ACC112 (cell line): ENCODE measurements around the gene CD300LB.
"Not testable (repeated sequence)": the region's sequence is repeated elsewhere in the genome, so short reads cannot be mapped to it uniquely, and the experiment has no call there.

Experiments
- H2AFZ ChIP-seq: fragments of 200-600 bp; sonication (generic); one replicate; pipeline ENCODE4 v1.6.0; 2017; ENCODE audit warnings: antibody characterized with exemption, low read length; ENCODE audit not compliant: unreplicated experiment
- H3K27ac ChIP-seq: fragments of 200-600 bp; sonication (generic); 2 replicates; pipeline ENCODE4 v1.5.1; 2014; ENCODE audit warnings: low read depth, mild to moderate bottlenecking, antibody characterized with exemption, low read length, moderate library complexity
- H3K27me3 ChIP-seq: fragments of 200-600 bp; sonication (generic); 2 replicates; pipeline ENCODE4 v1.6.1; 2014; ENCODE audit warnings: mild to moderate bottlenecking, antibody characterized with exemption, low read length, moderate library complexity, mixed read lengths; ENCODE audit not compliant: insufficient read depth
- H3K36me3 ChIP-seq: fragments of 200-600 bp; sonication (generic); 2 replicates; pipeline ENCODE4 v1.6.1; 2016; ENCODE audit warnings: mild to moderate bottlenecking, antibody characterized with exemption, low read length, moderate library complexity, mixed read lengths; ENCODE audit not compliant: insufficient read depth
- H3K4me1 ChIP-seq: fragments of 200-600 bp; sonication (generic); one replicate; pipeline ENCODE4 v1.6.1; 2016; ENCODE audit warnings: low read length, mixed read lengths; ENCODE audit not compliant: insufficient read depth, unreplicated experiment, control insufficient read depth
- H3K4me3 ChIP-seq: fragments of 200-600 bp; sonication (generic); 2 replicates; pipeline ENCODE4 v1.5.1; 2014; ENCODE audit warnings: mild to moderate bottlenecking, low read depth, low read length
- H3K79me2 ChIP-seq: fragments of 200-600 bp; sonication (generic); one replicate; pipeline ENCODE4 v1.6.0; 2016; ENCODE audit warnings: low read length; ENCODE audit not compliant: control insufficient read depth, unreplicated experiment, insufficient read depth

CD300LB gene

GRCh38 chr17:74525781-74526288, 5.4 kb downstream of the CD300LB start:
- H3K27me3 ChIP-seq, result peaks cover 9% of the 10 kb centered on the region; the same call in 1 of the 2 replicates

DNA sequence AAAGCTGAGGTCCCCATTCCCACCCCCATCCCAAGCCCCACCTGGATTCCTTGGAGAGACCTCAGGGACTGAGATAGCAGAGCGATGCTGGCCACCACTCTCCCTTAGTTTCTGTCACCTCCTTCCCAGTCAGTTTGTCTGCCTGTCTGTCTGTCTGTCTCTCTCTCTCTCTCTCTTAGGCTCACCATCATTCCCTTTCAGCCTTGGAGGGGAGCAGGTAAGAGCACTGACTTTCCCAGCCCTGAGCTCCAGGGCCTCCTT, 5.9 kb downstream of the CD300LB start:
- no peaks in the 10 kb centered on the region for H3K36me3 ChIP-seq
- no peak overlapping the region for H2AFZ ChIP-seq
- no peaks in the 10 kb centered on the region for H3K79me2 ChIP-seq
- H3K27ac ChIP-seq, result no peak overlapping the region
- H3K27me3 ChIP-seq, result peaks cover 9% of the 10 kb centered on the region; the same call in 1 of the 2 replicates
- no peak overlapping the region for H3K4me3 ChIP-seq
- H3K4me1 ChIP-seq, result no peaks in the 10 kb centered on the region

More at GRCh38 chr17:74525781-74526288, 5.4 kb downstream of the CD300LB start:
- no peaks in the 10 kb centered on the region for H3K4me1 ChIP-seq
- H3K27ac ChIP-seq, result no peak overlapping the region
- H3K36me3 ChIP-seq, result no peaks in the 10 kb centered on the region
- no peaks in the 10 kb centered on the region for H3K79me2 ChIP-seq
- H2AFZ ChIP-seq, result no peak overlapping the region
- H3K4me3 ChIP-seq, result no peak overlapping the region

- H3K79me2 ChIP-seq, result no peaks in the 10 kb centered on the region
- H2AFZ ChIP-seq, result no peak overlapping the region
- H3K4me3 ChIP-seq, result no peak overlapping the region
- H3K27me3 ChIP-seq, result peaks cover 9% of the 10 kb centered on the region; the same call in 1 of the 2 replicates
- no peak overlapping the region for H3K27ac ChIP-seq
- H3K4me1 ChIP-seq, result no peaks in the 10 kb centered on the region
- H3K36me3 ChIP-seq, result no peaks in the 10 kb centered on the region
Measured at GRCh38 chr17:74524653-74525464, 6.4 kb downstream of the CD300LB start.

- no peaks in the 10 kb centered on the region for H3K79me2 ChIP-seq
- H3K27me3 ChIP-seq, result peaks cover 9% of the 10 kb centered on the region; the same call in 1 of the 2 replicates
- H3K27ac ChIP-seq, result no peak overlapping the region
- H2AFZ ChIP-seq, result no peak overlapping the region
- no peak overlapping the region for H3K4me3 ChIP-seq
- no peaks in the 10 kb centered on the region for H3K36me3 ChIP-seq
- no peaks in the 10 kb centered on the region for H3K4me1 ChIP-seq
Measured at GRCh38 chr17:74523308-74523707, 8.0 kb downstream of the CD300LB start.

- Histone ChIP-seq H3K4me1 (no peaks in the 10 kb centered on the region), H3K79me2 (no peaks in the 10 kb centered on the region), H2AFZ (no peak overlapping the region), H3K4me3 (no peak overlapping the region), H3K27me3 (peaks cover 9% of the 10 kb centered on the region; the same call in 1 of the 2 replicates), H3K27ac (no peak overlapping the region), H3K36me3 (no peaks in the 10 kb centered on the region)
Measured at GRCh38 chr17:74522381-74523105, 8.7 kb downstream of the CD300LB start.

GRCh38 chr17:74521701-74522201, 9.5 kb downstream of the CD300LB start:
- Histone ChIP-seq H3K4me3 (no peak overlapping the region), H3K27me3 (0 out of 2 replicates have a peak, but pooled peaks cover 3% of the 10 kb centered on the region), H3K27ac (no peak overlapping the region), H2AFZ (no peak overlapping the region), H3K36me3 (no peaks in the 10 kb centered on the region), H3K79me2 (no peaks in the 10 kb centered on the region), H3K4me1 (no peaks in the 10 kb centered on the region)

- 0 out of 2 replicates have a peak, but pooled peaks cover 3% of the 10 kb centered on the region for H3K27me3 ChIP-seq
- no peaks in the 10 kb centered on the region for H3K36me3 ChIP-seq
- no peak overlapping the region for H3K27ac ChIP-seq
- H3K79me2 ChIP-seq, result no peaks in the 10 kb centered on the region
- H3K4me3 ChIP-seq, result no peak overlapping the region
- H3K4me1 ChIP-seq, result no peaks in the 10 kb centered on the region
- no peak overlapping the region for H2AFZ ChIP-seq
Measured at GRCh38 chr17:74520790-74521480, 10.3 kb downstream of the CD300LB start.

DNA sequence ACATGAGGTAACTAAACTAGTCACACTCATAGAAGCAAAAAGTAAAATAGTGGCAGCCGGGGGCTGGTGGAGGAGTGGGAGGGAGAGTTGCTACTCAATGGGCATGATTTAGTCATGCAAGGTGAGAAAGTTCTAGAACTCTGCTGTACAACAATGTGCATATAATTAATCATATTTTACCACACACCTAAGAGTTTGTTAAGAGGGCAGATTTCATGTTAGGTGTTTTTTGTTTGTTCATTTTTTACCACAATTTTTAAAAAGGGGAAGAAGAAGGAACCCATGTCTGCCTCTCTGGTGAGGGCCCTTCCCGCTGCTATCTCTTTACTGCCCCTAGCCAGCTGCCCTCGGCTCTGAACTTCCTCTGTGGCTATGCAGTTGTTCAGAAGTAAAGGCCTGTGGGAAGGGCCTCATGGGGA, 11.2 kb downstream of the CD300LB start:
- Histone ChIP-seq H3K4me1 (no peaks in the 10 kb centered on the region), H3K4me3 (no peak overlapping the region), H3K27me3 (0 out of 2 replicates have a peak, but pooled peaks cover 3% of the 10 kb centered on the region), H3K27ac (no peak overlapping the region), H3K79me2 (no peaks in the 10 kb centered on the region), H3K36me3 (no peaks in the 10 kb centered on the region), H2AFZ (no peak overlapping the region)

DNA sequence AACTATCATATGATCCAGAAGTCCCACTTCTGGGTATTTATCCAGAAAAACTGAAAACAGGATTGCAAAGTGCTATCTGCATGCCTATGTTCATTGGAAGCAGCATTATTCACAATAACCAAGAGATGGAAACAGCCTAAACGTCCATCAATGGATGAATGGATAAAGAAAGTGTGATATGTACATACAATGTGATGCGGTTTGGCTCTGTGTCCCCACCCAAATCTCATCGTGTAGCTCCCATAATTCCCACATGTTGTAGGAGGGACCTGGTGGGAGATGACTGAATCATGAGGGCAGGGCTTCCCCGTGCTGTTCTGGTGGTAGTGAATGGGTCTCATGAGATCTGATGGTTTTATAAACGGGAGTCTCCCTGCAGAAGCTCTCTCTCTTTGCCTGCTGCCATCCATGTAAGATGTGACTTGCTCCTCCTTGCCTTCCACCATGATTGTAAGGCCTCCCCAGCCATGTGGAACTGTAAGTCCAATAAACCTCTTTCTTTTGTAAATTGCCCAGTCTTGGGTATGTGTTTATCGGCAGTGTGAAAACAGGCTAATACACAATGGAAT, 12.8 kb downstream of the CD300LB start:
- H3K27ac ChIP-seq, H3K27me3 ChIP-seq, H2AFZ ChIP-seq, H3K4me3 ChIP-seq, H3K4me1 ChIP-seq, H3K36me3 ChIP-seq, H3K79me2 ChIP-seq: not testable (repeated sequence)
